RPMI7951 (cell line): ENCODE measurements around the gene EFR3B. TPM values are rescaled to one million over a fixed set of nuclear protein-coding genes. Genes with fewer than 3 reads are reported as not detected.
"Not testable (repeated sequence)": the region's sequence is repeated elsewhere in the genome, so short reads cannot be mapped to it uniquely, and the experiment has no call there.

Experiments
- DNase-seq: peaks from one replicate; pipeline ENCODE4 v3.0.0-alpha.2; 2012; ENCODE audit warnings: low read depth
- total RNA-seq: library from RNA; depleted of rRNA; stranded (reverse); fragments of >200 nt; shearing (Covaris generic); gene quantifications from 2 replicates; pipeline ENCODE4 v1.2.3, GENCODE V29; 2014

Gene EFR3B
- total RNA-seq, 1 experiment from 2014 or later, result 0.60 TPM

- no peak for DNase-seq
Observed at GRCh38 chr2:25145803-25146202, 103.9 kb downstream of the EFR3B start.

GRCh38 chr2:25146896-25147295 is 105.0 kb downstream of the EFR3B start:
- no peak for DNase-seq

- DNase-seq, result no peak
Observed at GRCh38 chr2:25149646-25150045, 107.8 kb downstream of the EFR3B start.

GRCh38 chr2:25150993-25151392 is 109.1 kb downstream of the EFR3B start:
- DNase-seq, result peak; percentile 26

GRCh38 chr2:25151718-25152117 is 109.8 kb downstream of the EFR3B start:
- DNase-seq, result no peak

- DNase-seq, result no peak
Observed at GRCh38 chr2:25155401-25155800, 113.5 kb downstream of the EFR3B start.

GRCh38 chr2:25158096-25158852 is 116.4 kb downstream of the EFR3B start:
- DNase-seq, result no peak

- DNase-seq, result peak; percentile 45
Observed at GRCh38 chr2:25159949-25160348, 118.1 kb downstream of the EFR3B start.

GRCh38 chr2:25160376-25160775 is 118.5 kb downstream of the EFR3B start:
- no peak for DNase-seq

GRCh38 chr2:25161055-25161781 is 119.3 kb downstream of the EFR3B start:
- DNase-seq, result peak; percentile 74

- not testable (repeated sequence) for DNase-seq
Observed at GRCh38 chr2:25162061-25162460, 120.2 kb downstream of the EFR3B start.

GRCh38 chr2:25164561-25164960 is 122.7 kb downstream of the EFR3B start:
- no peak for DNase-seq

- DNase-seq, result peak; percentile 41
Observed at GRCh38 chr2:25165992-25166875, 124.4 kb downstream of the EFR3B start.

GRCh38 chr2:25168256-25169072 is 126.6 kb downstream of the EFR3B start, which contains the start of gene POMC:
TSS of gene POMC (minus strand) at chr2:25168580. CDS start at chr2:25164772, 3,808 bp downstream.
- no peak for DNase-seq

GRCh38 chr2:25169073-25169470 is 127.2 kb downstream of the EFR3B start:
- no peak for DNase-seq

GRCh38 chr2:25170888-25171287 is 129.0 kb downstream of the EFR3B start:
- no peak for DNase-seq

GRCh38 chr2:25173719-25174118 is 131.8 kb downstream of the EFR3B start:
- no peak for DNase-seq

GRCh38 chr2:25174192-25174861 is 132.5 kb downstream of the EFR3B start:
- DNase-seq, result no peak

GRCh38 chr2:25176138-25176537 is 134.3 kb downstream of the EFR3B start:
- no peak for DNase-seq

- no peak for DNase-seq
Observed at GRCh38 chr2:25176541-25177181, 134.8 kb downstream of the EFR3B start.
